Activated T-helper 1 cell treated with anti-CD3 and anti-CD28 coated beads, Interleukin-12 subunit alpha, Interleukin-12 subunit beta, Interleukin-2, Interleukin-4 antibody, amounts not matched to agents 30 ng/mL and 10 ng/mL and 1 ng/mL, durations not matched to agents 14 hours and 24 hours and 36 hours (primary cell): ENCODE results near the gene THAP12. TPM values are rescaled to one million over a fixed set of nuclear protein-coding genes. Genes with fewer than 3 reads are reported as not detected.
"Not testable (repeated sequence)": the region's sequence is repeated elsewhere in the genome, so short reads cannot be mapped to it uniquely, and the experiment has no call there.

Experiments used
- DNase-seq: peaks from one replicate; pipeline ENCODE4 v3.0.0; 2021; ENCODE audit warnings: low spot score
- H3K27ac Mint-ChIP-seq: one replicate; pipeline ENCODE4 v1.8.0; 2021; ENCODE audit warnings: mild to moderate bottlenecking, mixed read lengths
- H3K27me3 Mint-ChIP-seq: one replicate; pipeline ENCODE4 v1.8.0; 2022; ENCODE audit warnings: mild to moderate bottlenecking, moderate library complexity, mixed read lengths; ENCODE audit not compliant: insufficient read depth
- H3K36me3 Mint-ChIP-seq: one replicate; pipeline ENCODE4 v1.8.0; 2021; ENCODE audit warnings: low read depth, mixed read lengths
- H3K4me1 Mint-ChIP-seq: one replicate; pipeline ENCODE4 v1.8.0; 2021; ENCODE audit warnings: low read depth, mixed read lengths
- H3K4me3 Mint-ChIP-seq: one replicate; pipeline ENCODE4 v1.8.0; 2021; ENCODE audit warnings: mild to moderate bottlenecking, moderate library complexity, mixed read lengths
- H3K9me3 Mint-ChIP-seq: one replicate; pipeline ENCODE4 v1.8.0; 2021; ENCODE audit warnings: mixed read lengths
- intact Hi-C: fragments of 100-400 bp; cut with micrococcal nuclease; formaldehyde crosslinking; loops from one replicate; pipeline ENCODE4 v1.15.1; 2024
- total RNA-seq: library from RNA; stranded (reverse); gene quantifications from 2 replicates; pipeline ENCODE4 v1.2.3, GENCODE V29; 2022

The THAP12 gene
- total RNA-seq, 1 donor from 2014 or later = 78.3 TPM

GRCh38 chr11:76320929-76321328, 60.0 kb downstream of the THAP12 start:
- Mint-ChIP-seq H3K27me3 (peaks cover 32% of the 10 kb centered on the region), H3K4me1 (peaks cover 11% of the 10 kb centered on the region)
- intact Hi-C loops = no loop called here

GRCh38 chr11:76319798-76320197, 61.1 kb downstream of the THAP12 start:
- not testable (repeated sequence) for H3K4me3 Mint-ChIP-seq, H3K27ac Mint-ChIP-seq, H3K9me3 Mint-ChIP-seq, DNase-seq, H3K36me3 Mint-ChIP-seq
- Mint-ChIP-seq H3K4me1 (peaks cover 11% of the 10 kb centered on the region), H3K27me3 (peaks cover 32% of the 10 kb centered on the region)
- intact Hi-C loops = loop anchor here (1.0 to 5.0 kb wide), 5 partner anchors 84 to 612 kb away; no protein-coding TSS in a partner anchor

More at GRCh38 chr11:76320929-76321328, 60.0 kb downstream of the THAP12 start:
- DNase-seq = no peak
- no peaks in the 10 kb centered on the region for H3K36me3 Mint-ChIP-seq
- H3K27ac Mint-ChIP-seq = no peak overlapping the region
- H3K9me3 Mint-ChIP-seq = no peaks in the 10 kb centered on the region
- no peak overlapping the region for H3K4me3 Mint-ChIP-seq

GRCh38 chr11:76318744-76319384, 62.1 kb downstream of the THAP12 start:
- intact Hi-C loops = loop anchor here (1.0 to 5.0 kb wide), 6 partner anchors 84 to 612 kb away; no protein-coding TSS in a partner anchor
- peak; percentile 70 for DNase-seq
- Mint-ChIP-seq H3K9me3 (no peaks in the 10 kb centered on the region), H3K27ac (no peak overlapping the region), H3K27me3 (peaks cover 31% of the 10 kb centered on the region), H3K4me1 (peaks cover 11% of the 10 kb centered on the region), H3K36me3 (no peaks in the 10 kb centered on the region), H3K4me3 (no peak overlapping the region)

- Mint-ChIP-seq H3K4me1 (no peaks in the 10 kb centered on the region), H3K4me3 (no peak overlapping the region), H3K27me3 (peaks cover 19% of the 10 kb centered on the region), H3K9me3 (no peaks in the 10 kb centered on the region), H3K36me3 (no peaks in the 10 kb centered on the region), H3K27ac (no peak overlapping the region)
- DNase-seq = no peak
- intact Hi-C loops = loop anchor here (5.0 kb wide), 2 partner anchors 165 to 610 kb away; no protein-coding TSS in a partner anchor
These were observed 63.6 kb downstream of the THAP12 start for GRCh38 chr11:76317296-76317695.

- Mint-ChIP-seq H3K27ac (no peak overlapping the region), H3K4me3 (no peak overlapping the region), H3K27me3 (peaks cover 19% of the 10 kb centered on the region), H3K9me3 (no peaks in the 10 kb centered on the region), H3K36me3 (no peaks in the 10 kb centered on the region), H3K4me1 (no peaks in the 10 kb centered on the region)
- intact Hi-C loops = loop anchor here (5.0 kb wide), 2 partner anchors 164 to 609 kb away; no protein-coding TSS in a partner anchor
- DNase-seq = no peak
These were observed 64.2 kb downstream of the THAP12 start for GRCh38 chr11:76316726-76317125.

- Mint-ChIP-seq H3K27ac (no peak overlapping the region), H3K4me1 (no peaks in the 10 kb centered on the region), H3K36me3 (no peaks in the 10 kb centered on the region), H3K27me3 (peaks cover 7% of the 10 kb centered on the region), H3K4me3 (no peak overlapping the region), H3K9me3 (no peaks in the 10 kb centered on the region)
- intact Hi-C loops = loop anchor here (5.0 kb wide), 2 partner anchors 163 to 608 kb away; no protein-coding TSS in a partner anchor
- DNase-seq = no peak
These were observed 65.6 kb downstream of the THAP12 start for GRCh38 chr11:76315182-76315853.

- intact Hi-C loops = loop anchor here (5.0 kb wide), 2 partner anchors 162 to 607 kb away; no protein-coding TSS in a partner anchor
These were observed 66.2 kb downstream of the THAP12 start for GRCh38 chr11:76314741-76315090.

GRCh38 chr11:76313913-76314740, 66.8 kb downstream of the THAP12 start:
- no peaks in the 10 kb centered on the region for H3K36me3 Mint-ChIP-seq

More at GRCh38 chr11:76314741-76315090, 66.2 kb downstream of the THAP12 start:
- H3K36me3 Mint-ChIP-seq = no peaks in the 10 kb centered on the region
- peaks cover 2% of the 10 kb centered on the region for H3K27me3 Mint-ChIP-seq
- no peak overlapping the region for H3K4me3 Mint-ChIP-seq
- H3K27ac Mint-ChIP-seq = no peak overlapping the region
- H3K9me3 Mint-ChIP-seq = no peaks in the 10 kb centered on the region
- no peaks in the 10 kb centered on the region for H3K4me1 Mint-ChIP-seq
- no peak for DNase-seq

GRCh38 chr11:76313271-76313670, 67.7 kb downstream of the THAP12 start:
- H3K27ac Mint-ChIP-seq = no peak overlapping the region
- H3K4me3 Mint-ChIP-seq = no peak overlapping the region
- no peaks in the 10 kb centered on the region for H3K27me3 Mint-ChIP-seq
- intact Hi-C loops = no loop called here
- no peaks in the 10 kb centered on the region for H3K4me1 Mint-ChIP-seq
- no peaks in the 10 kb centered on the region for H3K36me3 Mint-ChIP-seq
- H3K9me3 Mint-ChIP-seq = no peaks in the 10 kb centered on the region
- DNase-seq = no peak

More at GRCh38 chr11:76313913-76314740, 66.8 kb downstream of the THAP12 start:
- no peak overlapping the region for H3K27ac Mint-ChIP-seq
- H3K27me3 Mint-ChIP-seq = peaks cover 2% of the 10 kb centered on the region
- no peaks in the 10 kb centered on the region for H3K9me3 Mint-ChIP-seq
- H3K4me1 Mint-ChIP-seq = no peaks in the 10 kb centered on the region
- DNase-seq = no peak
- intact Hi-C loops = no loop called here
- H3K4me3 Mint-ChIP-seq = no peak overlapping the region

- no peaks in the 10 kb centered on the region for H3K27me3 Mint-ChIP-seq
- intact Hi-C loops = no loop called here
- H3K4me1 Mint-ChIP-seq = no peaks in the 10 kb centered on the region
- H3K9me3 Mint-ChIP-seq = no peaks in the 10 kb centered on the region
- H3K4me3 Mint-ChIP-seq = no peak overlapping the region
- H3K27ac Mint-ChIP-seq = no peak overlapping the region
- no peak for DNase-seq
- H3K36me3 Mint-ChIP-seq = no peaks in the 10 kb centered on the region
These were observed 69.9 kb downstream of the THAP12 start for GRCh38 chr11:76310832-76311595.

- Mint-ChIP-seq H3K27me3 (peaks cover 4% of the 10 kb centered on the region), H3K36me3 (no peaks in the 10 kb centered on the region), H3K4me1 (no peaks in the 10 kb centered on the region), H3K9me3 (no peaks in the 10 kb centered on the region), H3K4me3 (no peak overlapping the region), H3K27ac (no peak overlapping the region)
- DNase-seq = no peak
- intact Hi-C loops = no loop called here
These were observed 72.8 kb downstream of the THAP12 start for GRCh38 chr11:76307978-76308747.

GRCh38 chr11:76307396-76307795, 73.5 kb downstream of the THAP12 start:
- H3K27me3 Mint-ChIP-seq = peaks cover 5% of the 10 kb centered on the region
- H3K4me3 Mint-ChIP-seq = no peak overlapping the region
- H3K9me3 Mint-ChIP-seq = no peaks in the 10 kb centered on the region
- H3K4me1 Mint-ChIP-seq = no peaks in the 10 kb centered on the region
- H3K27ac Mint-ChIP-seq = no peak overlapping the region
- DNase-seq = no peak
- H3K36me3 Mint-ChIP-seq = no peaks in the 10 kb centered on the region
- intact Hi-C loops = no loop called here
